ENCODE results near the gene LRRC25. TPM values are rescaled to one million over a fixed set of nuclear protein-coding genes. Genes with fewer than 3 reads are reported as not detected.

The LRRC25 gene
- total RNA-seq, 1 donor from 2014 or later = not detected

GRCh38 chr19:18388100-18388959, 9.1 kb downstream of the LRRC25 start:
- Mint-ChIP-seq H3K27ac (ENCODE audit: unreplicated experiment) (peak overlapping the region; percentile 47), H3K4me1 (ENCODE audit: unreplicated experiment) (peaks cover 44% of the 10 kb centered on the region), H3K4me3 (ENCODE audit: unreplicated experiment) (peak overlapping the region; percentile 79), H3K9me3 (ENCODE audit: unreplicated experiment) (no peaks in the 10 kb centered on the region), H3K27me3 (ENCODE audit: unreplicated experiment) (no peaks in the 10 kb centered on the region), H3K36me3 (ENCODE audit: unreplicated experiment) (peaks cover 7% of the 10 kb centered on the region)
- peak; percentile 99 for TF ChIP-seq CTCF (IDR thresholded peaks at IDR 0.05)
- DNase-seq (ENCODE audit: extremely low spot score, unreplicated experiment) = peak; percentile 93

GRCh38 chr19:18386543-18387271, 10.7 kb downstream of the LRRC25 start:
- Mint-ChIP-seq H3K27ac (ENCODE audit: unreplicated experiment) (peak overlapping the region; percentile 85), H3K27me3 (ENCODE audit: unreplicated experiment) (no peaks in the 10 kb centered on the region), H3K4me3 (ENCODE audit: unreplicated experiment) (peak overlapping the region; percentile 79), H3K9me3 (ENCODE audit: unreplicated experiment) (no peaks in the 10 kb centered on the region), H3K4me1 (ENCODE audit: unreplicated experiment) (peaks cover 53% of the 10 kb centered on the region), H3K36me3 (ENCODE audit: unreplicated experiment) (peaks cover 7% of the 10 kb centered on the region)
- TF ChIP-seq CTCF (IDR thresholded peaks at IDR 0.05) = no peak
- DNase-seq (ENCODE audit: extremely low spot score, unreplicated experiment) = no peak

- H3K27me3 Mint-ChIP-seq (ENCODE audit: unreplicated experiment) = no peaks in the 10 kb centered on the region
- peak; percentile 66 for TF ChIP-seq CTCF (IDR thresholded peaks at IDR 0.05)
- peak; percentile 88 for DNase-seq (ENCODE audit: extremely low spot score, unreplicated experiment)
- peaks cover 51% of the 10 kb centered on the region for H3K4me1 Mint-ChIP-seq (ENCODE audit: unreplicated experiment)
- H3K36me3 Mint-ChIP-seq (ENCODE audit: unreplicated experiment) = peaks cover 7% of the 10 kb centered on the region
- no peaks in the 10 kb centered on the region for H3K9me3 Mint-ChIP-seq (ENCODE audit: unreplicated experiment)
- peak within 1 kb of the TSS; percentile 85 for H3K27ac Mint-ChIP-seq (ENCODE audit: unreplicated experiment)
- H3K4me3 Mint-ChIP-seq (ENCODE audit: unreplicated experiment) = peak within 1 kb of the TSS; percentile 79
These were observed 11.5 kb downstream of the LRRC25 start, which contains the start of gene GDF15 for GRCh38 chr19:18385675-18386542. Gene GDF15 (plus strand): TSS chr19:18386158. CDS start chr19:18386190, 32 bp downstream.

- H3K4me1 Mint-ChIP-seq (ENCODE audit: unreplicated experiment) = peaks cover 53% of the 10 kb centered on the region
- H3K27ac Mint-ChIP-seq (ENCODE audit: unreplicated experiment) = peak overlapping the region; percentile 85
- TF ChIP-seq CTCF (IDR thresholded peaks at IDR 0.05) = no peak
- H3K9me3 Mint-ChIP-seq (ENCODE audit: unreplicated experiment) = no peaks in the 10 kb centered on the region
- DNase-seq (ENCODE audit: extremely low spot score, unreplicated experiment) = no peak
- H3K4me3 Mint-ChIP-seq (ENCODE audit: unreplicated experiment) = no peak overlapping the region
- no peaks in the 10 kb centered on the region for H3K27me3 Mint-ChIP-seq (ENCODE audit: unreplicated experiment)
- H3K36me3 Mint-ChIP-seq (ENCODE audit: unreplicated experiment) = peaks cover 7% of the 10 kb centered on the region
These were observed 12.1 kb downstream of the LRRC25 start for GRCh38 chr19:18385359-18385674.
